Gastroesophageal sphincter (tissue), 3 donors: ENCODE results near the gene AP2A2.

Source experiments
- CTCF ChIP-seq, 4 experiments: fragments of 200-600 bp in 2 of 4; fragments of 450-650 bp in 2 of 4; sonication (generic) in 1 of 4; IDR thresholded peaks; one replicate each; pipeline ENCODE4 v1.5.1; 2017 to 2019; ENCODE audit warnings: antibody characterized with exemption in 4 of 4, mild to moderate bottlenecking in 2 of 4, moderate library complexity in 2 of 4
- EP300 ChIP-seq: sonication (generic); formaldehyde crosslinking; IDR thresholded peaks from one replicate; pipeline ENCODE4 v1.6.1; 2017; ENCODE audit warnings: antibody characterized with exemption, mild to moderate bottlenecking
- POLR2A ChIP-seq, 2 donors: fragments of 450-650 bp; IDR thresholded peaks; one replicate each; pipeline ENCODE4 v1.6.1; 2017; ENCODE audit warnings: antibody characterized with exemption in 2 of 2, mild to moderate bottlenecking in 2 of 2, moderate library complexity in 1 of 2
- POLR2AphosphoS5 ChIP-seq: sonication (generic); formaldehyde crosslinking; IDR thresholded peaks from one replicate; pipeline ENCODE4 v1.6.1; 2017; ENCODE audit warnings: antibody characterized with exemption

- TF ChIP-seq CTCF (IDR thresholded peaks at IDR 0.05): no peak
- TF ChIP-seq POLR2A (IDR thresholded peaks at IDR 0.05): no peak
- no peak for TF ChIP-seq POLR2AphosphoS5
- no peak for TF ChIP-seq EP300
These were observed 123.8 kb downstream of the AP2A2 start for GRCh38 chr11:1049431-1049891.
